A549 (cell line): ENCODE measurements around the gene RERE. TPM values are rescaled to one million over a fixed set of nuclear protein-coding genes. Genes with fewer than 3 reads are reported as not detected.

Experiments
- ATAC-seq, 2 experiments: fragments of 200-7000 bp in 1 of 2; fragments of >200 bp in 1 of 2; cut with Nextera tagmentation in 1 of 2; cut with Tn5 transposase in 1 of 2; 3 replicates each; pipeline versions ENCODE4 v1.8.0 to v1.9.1; 2018 to 2020; ENCODE audit warnings: mild to moderate bottlenecking in 1 of 2, moderate library complexity in 1 of 2
- CTCF ChIA-PET: fragments of 300-600 bp; sonication (Branson Sonifier 250); formaldehyde crosslinking; extraction: SDS; loops from one replicate; lab custom pipeline; 2021; ENCODE audit warnings: antibody characterized with exemption, inconsistent platforms; lab: Yijun Ruan, JAX
- POLR2A ChIA-PET: fragments of 350-600 bp; formaldehyde crosslinking; extraction: SDS; loops from one replicate; lab custom pipeline; 2021; ENCODE audit warnings: antibody characterized with exemption, inconsistent platforms; lab: Yijun Ruan, JAX
- DNase-seq, 2 experiments: peaks; one replicate each; pipeline versions ENCODE4 v3.0.0 to v3.0.0-alpha.2; 2011 to 2016; ENCODE audit warnings: low read depth in 1 of 2, low spot score in 1 of 2
- FAIRE-seq: peaks from 2 replicates; lab custom pipeline; 2011; peaks lifted over from hg19 to GRCh38; lab: Jason Lieb, UNC
- H3K27ac ChIP-seq, 2 experiments: fragments of >200 bp; sonication (Bioruptor Twin); formaldehyde crosslinking; 3 replicates each; pipeline ENCODE4 v1.5.1; 2016 to 2017
- H3K4me1 ChIP-seq: fragments of >200 bp; sonication (Bioruptor Twin); formaldehyde crosslinking; 3 replicates; pipeline ENCODE4 v1.6.1; 2016
- H3K4me2 ChIP-seq: fragments of >200 bp; sonication (Bioruptor Twin); formaldehyde crosslinking; 3 replicates; pipeline ENCODE4 v1.6.1; 2016
- H3K4me3 ChIP-seq: fragments of >200 bp; sonication (Bioruptor Twin); formaldehyde crosslinking; 3 replicates; pipeline ENCODE4 v1.5.1; 2016
- H3K9me3 ChIP-seq: fragments of >200 bp; sonication (Bioruptor Twin); formaldehyde crosslinking; 3 replicates; pipeline ENCODE4 v1.6.1; 2016
- CHD2 ChIP-seq: fragments of 150-350 bp; IDR thresholded peaks from 2 replicates; pipeline ENCODE4 v1.6.1; 2014; ENCODE audit warnings: low read length; ENCODE audit not compliant: partially characterized antibody
- CHD4 ChIP-seq: fragments of 200-600 bp; sonication (generic); IDR thresholded peaks from 2 replicates; pipeline ENCODE4 v1.6.1; 2016; ENCODE audit warnings: antibody characterized with exemption, mild to moderate bottlenecking, borderline replicate concordance
- EHMT2 ChIP-seq: fragments of 200-600 bp; sonication (generic); IDR thresholded peaks from 2 replicates; pipeline ENCODE4 v1.6.1; 2016; ENCODE audit warnings: antibody characterized with exemption, low read depth, mild to moderate bottlenecking, moderate library complexity
- EP300 ChIP-seq, 2 experiments: fragments of >200 bp; sonication (Bioruptor Twin); formaldehyde crosslinking; IDR thresholded peaks; 2 replicates in 1 of 2; 3 replicates in 1 of 2; pipeline ENCODE4 v1.6.1; 2016 to 2017
- FOSB ChIP-seq: fragments of 250-450 bp; sonication (Bioruptor Pico); IDR thresholded peaks from 2 replicates; pipeline ENCODE4 v1.5.0; 2020; ENCODE audit warnings: mild to moderate bottlenecking, moderate library complexity
- FOSL2 ChIP-seq, 2 experiments: fragments of 450-650 bp in 1 of 2; fragments of >200 bp in 1 of 2; sonication (Bioruptor Twin) in 1 of 2; formaldehyde crosslinking; IDR thresholded peaks; 2 replicates each; pipeline versions ENCODE4 v1.5.0 to v1.6.1; 2016 to 2020; ENCODE audit warnings: mild to moderate bottlenecking in 1 of 2, moderate library complexity in 1 of 2
- HOXA7 ChIP-seq: fragments of 250-450 bp; sonication (Bioruptor Pico); IDR thresholded peaks from 2 replicates; pipeline ENCODE4 v1.5.0; 2020; ENCODE audit warnings: mild to moderate bottlenecking, moderate library complexity
- HOXB5 ChIP-seq: fragments of 250-450 bp; sonication (Bioruptor Pico); IDR thresholded peaks from 2 replicates; pipeline ENCODE4 v1.5.0; 2020; ENCODE audit warnings: mild to moderate bottlenecking, moderate library complexity
- JUNB ChIP-seq: fragments of >200 bp; sonication (Bioruptor Twin); formaldehyde crosslinking; IDR thresholded peaks from 2 replicates; pipeline ENCODE4 v1.6.1; 2016
- KDM1A ChIP-seq: fragments of 200-600 bp; sonication (generic); IDR thresholded peaks from 2 replicates; pipeline ENCODE4 v1.6.1; 2016; ENCODE audit warnings: low read depth, mild to moderate bottlenecking
- KDM5A ChIP-seq: fragments of 200-600 bp; sonication (generic); IDR thresholded peaks from 2 replicates; pipeline ENCODE4 v1.6.1; 2016; ENCODE audit warnings: antibody characterized with exemption, mild to moderate bottlenecking
- MAFK ChIP-seq: fragments of 450-650 bp; IDR thresholded peaks from 2 replicates; pipeline ENCODE4 v1.6.1; 2014; ENCODE audit not compliant: partially characterized antibody
- MAZ ChIP-seq: fragments of 150-350 bp; IDR thresholded peaks from 2 replicates; pipeline ENCODE4 v1.6.1; 2014; ENCODE audit warnings: antibody characterized with exemption, low read depth, low read length, borderline replicate concordance
- NFE2L2 ChIP-seq: fragments of 150-350 bp; conservative IDR thresholded peaks from 2 replicates; pipeline ENCODE4 v1.6.1; 2014; ENCODE audit warnings: low read length
- NR3C1 ChIP-seq: fragments of >200 bp; sonication (Bioruptor Twin); formaldehyde crosslinking; IDR thresholded peaks from 3 replicates; pipeline ENCODE4 v1.6.1; 2017
- RARB ChIP-seq: fragments of 250-450 bp; sonication (Bioruptor Pico); IDR thresholded peaks from 2 replicates; pipeline ENCODE4 v1.8.0; 2021; ENCODE audit warnings: mild to moderate bottlenecking, moderate library complexity
- RCOR1 ChIP-seq: fragments of 150-350 bp; IDR thresholded peaks from 2 replicates; pipeline ENCODE4 v1.6.1; 2014; ENCODE audit warnings: antibody characterized with exemption, low read length, low read depth
- RFX5 ChIP-seq: fragments of 450-650 bp; IDR thresholded peaks from 2 replicates; pipeline ENCODE4 v1.7.1; 2014; ENCODE audit warnings: antibody characterized with exemption, mild to moderate bottlenecking, moderate library complexity
- SMC3 ChIP-seq: fragments of >200 bp; sonication (Bioruptor Twin); formaldehyde crosslinking; IDR thresholded peaks from 3 replicates; pipeline ENCODE4 v1.6.1; 2018; ENCODE audit warnings: inconsistent platforms
- TFCP2L1 ChIP-seq: fragments of 250-450 bp; sonication (Bioruptor Pico); IDR thresholded peaks from 2 replicates; pipeline ENCODE4 v1.5.0; 2021; ENCODE audit warnings: mild to moderate bottlenecking
- TP53 ChIP-seq: fragments of 250-450 bp; sonication (Bioruptor Pico); IDR thresholded peaks from 2 replicates; pipeline ENCODE4 v1.5.0; 2021; ENCODE audit warnings: mild to moderate bottlenecking, moderate library complexity
- ZC3H11A ChIP-seq: fragments of 450-650 bp; IDR thresholded peaks from 2 replicates; pipeline ENCODE4 v1.6.1; 2014; ENCODE audit warnings: antibody characterized with exemption, mild to moderate bottlenecking
- ZFP36 ChIP-seq: fragments of 450-650 bp; IDR thresholded peaks from 2 replicates; pipeline ENCODE4 v1.6.1; 2014; ENCODE audit warnings: borderline replicate concordance; ENCODE audit not compliant: partially characterized antibody
- ZNF302 ChIP-seq: fragments of 250-450 bp; sonication (Bioruptor Pico); IDR thresholded peaks from 2 replicates; pipeline ENCODE4 v1.9.0; 2021; ENCODE audit warnings: inconsistent platforms, mild to moderate bottlenecking, moderate library complexity
- WGBS: methylation state at CpG from one replicate; pipeline ENCODE4 v1.1.6; 2017; ENCODE audit errors: missing lambda C conversion rate; 5-methylcytosine and 5-hydroxymethylcytosine counted together
- polyA plus RNA-seq, 4 experiments: library from polyadenylated mRNA; depleted of rRNA in 3 of 4; stranded (reverse); fragments of >200 nt; fragmentation: RNase III in 1 of 4; extraction: RNeasy Plus Mini Kit Qiagen cat#74134 plus additional on column Dnase treatment in 1 of 4; gene quantifications; 2 replicates in 3 of 4; 3 replicates in 1 of 4; pipeline ENCODE4 v1.2.3, GENCODE V29; 2011 to 2017
- TF ChIP-seq, protein P1 (sequence below): fragments of >200 bp; sonication (Bioruptor Twin); formaldehyde crosslinking; IDR thresholded peaks from 2 replicates; pipeline ENCODE4 v1.6.1; 2016
- TF ChIP-seq, protein P2 (sequence below): fragments of >200 bp; sonication (Bioruptor Twin); formaldehyde crosslinking; IDR thresholded peaks from 3 replicates; pipeline ENCODE4 v1.6.1; 2016
- TF ChIP-seq, protein P3 (sequence below): IDR thresholded peaks from 2 replicates; pipeline ENCODE4 v1.6.1; 2012
- TF ChIP-seq, protein P4 (sequence below): fragments of 150-350 bp; IDR thresholded peaks from 2 replicates; pipeline ENCODE4 v1.6.1; 2014; ENCODE audit warnings: low read depth, mild to moderate bottlenecking, low read length
- TF ChIP-seq, protein P5 (sequence below): fragments of 250-450 bp; sonication (Bioruptor Pico); IDR thresholded peaks from 2 replicates; pipeline ENCODE4 v1.5.0; 2021; ENCODE audit warnings: mild to moderate bottlenecking, moderate library complexity, borderline replicate concordance

The RERE gene
- polyA plus RNA-seq, 2 of the 4 experiments (the other 2 are of a cell fraction) = 12.6 to 28.6 TPM

DNA sequence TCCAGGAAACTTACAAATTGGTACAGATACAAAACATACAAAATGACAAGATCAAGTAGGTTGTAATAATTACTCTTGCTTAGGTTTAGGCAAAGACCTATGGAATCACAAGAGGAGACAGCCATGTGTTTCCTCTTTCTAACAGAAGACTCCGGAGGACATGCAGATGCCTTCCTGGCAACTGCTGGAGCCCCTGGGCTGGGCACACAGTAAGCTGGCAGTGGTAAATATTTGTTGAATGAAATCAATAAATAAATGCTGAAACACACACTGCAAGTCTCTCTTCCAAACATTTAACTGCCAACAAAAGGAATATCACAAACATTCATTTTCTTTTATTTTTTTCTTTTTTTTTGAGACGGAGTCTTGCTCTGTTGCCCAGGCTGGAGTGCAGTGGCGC is 350.1 kb downstream of the RERE start:
- 90% methylated on average over 3 of the region's 3 CpGs for WGBS
- CTCF ChIA-PET = interaction anchor here (0.7 kb wide), 1 partner anchor 42 kb away, joined by 3 read pairs; no protein-coding TSS in a partner anchor

DNA sequence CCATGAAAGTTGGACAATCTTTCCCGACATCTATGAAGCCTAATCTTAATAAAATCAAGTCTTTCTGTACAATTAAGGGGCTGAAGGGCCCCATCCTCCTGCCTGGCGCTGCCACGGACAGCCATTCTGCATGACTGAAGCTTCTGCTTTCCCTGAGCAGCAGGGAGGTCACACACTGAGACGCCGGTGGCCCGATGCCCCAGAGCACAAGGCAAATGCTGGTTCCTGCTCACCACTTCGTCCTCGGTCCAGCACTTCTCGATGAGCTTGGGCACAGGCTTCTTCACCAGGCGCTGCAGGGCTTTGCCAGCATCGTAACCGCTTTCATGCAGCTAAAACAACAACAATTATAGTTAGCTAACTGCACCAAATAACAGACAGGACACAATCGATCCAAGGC is 351.7 kb downstream of the RERE start:
- POLR2A ChIA-PET = no interaction called here
- ATAC-seq = no peak

More for the DNA sequence above, 350.1 kb downstream of the RERE start:
- ATAC-seq = no peak
- TF ChIP-seq, protein P1, sequence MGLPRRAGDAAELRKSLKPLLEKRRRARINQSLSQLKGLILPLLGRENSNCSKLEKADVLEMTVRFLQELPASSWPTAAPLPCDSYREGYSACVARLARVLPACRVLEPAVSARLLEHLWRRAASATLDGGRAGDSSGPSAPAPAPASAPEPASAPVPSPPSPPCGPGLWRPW = no peak
- no peak for TF ChIP-seq RCOR1
- no peak for TF ChIP-seq FOSL2 (IDR thresholded peaks at IDR 0.05)
- no peak for TF ChIP-seq FOSL2 (CRISPR knock-in tag; IDR thresholded peaks at IDR 0.05)
- TF ChIP-seq RARB = no peak
- no peak for TF ChIP-seq HOXB5 (CRISPR knock-in tag)
- TF ChIP-seq, all 56 proteins: peak for 0
- no peaks in the 10 kb centered on the region for H3K9me3 ChIP-seq
- peaks cover 16% of the 10 kb centered on the region; the same call in 1 of the 3 replicates for H3K4me1 ChIP-seq
- no peak overlapping the region for H3K27ac ChIP-seq
- DNase-seq (no peak), FAIRE-seq (no peak)
- POLR2A ChIA-PET = no interaction called here
- no peak overlapping the region for H3K4me3 ChIP-seq
- no peak overlapping the region for H3K4me2 ChIP-seq

DNA sequence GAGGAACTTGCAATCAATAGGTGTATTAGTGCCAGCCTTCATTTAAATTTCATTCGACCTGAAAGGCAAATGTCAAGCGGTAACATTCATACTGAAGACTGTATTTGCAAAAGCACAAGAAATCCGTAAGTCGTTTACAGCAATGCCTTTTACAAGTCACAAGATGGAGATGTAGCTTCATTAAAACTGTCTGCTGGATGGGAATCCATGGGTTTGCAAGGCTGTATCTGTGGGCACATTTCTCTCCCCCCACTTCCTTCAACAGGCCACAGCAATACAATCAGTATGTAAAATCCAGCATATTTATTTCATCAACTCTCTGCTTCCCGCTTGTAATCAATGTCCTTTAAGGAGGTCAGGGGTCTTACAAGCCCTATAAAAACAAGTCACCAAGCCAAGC is 352.4 kb downstream of the RERE start:
- WGBS = 89% methylated on average over 5 of the region's 5 CpGs
- ATAC-seq (peak in 1 of 2 experiments; percentile 32; a peak in 1 of 6 replicates), FAIRE-seq (no peak)
- TF ChIP-seq HOXA7 (CRISPR knock-in tag) (no peak), TFCP2L1 (CRISPR knock-in tag) (no peak), HOXB5 (CRISPR knock-in tag) (no peak), FOSB (no peak), KDM1A (no peak), ZFP36 (no peak), NFE2L2 (no peak), JUNB (no peak), ZNF302 (CRISPR knock-in tag) (no peak)
- TF ChIP-seq, protein P2, sequence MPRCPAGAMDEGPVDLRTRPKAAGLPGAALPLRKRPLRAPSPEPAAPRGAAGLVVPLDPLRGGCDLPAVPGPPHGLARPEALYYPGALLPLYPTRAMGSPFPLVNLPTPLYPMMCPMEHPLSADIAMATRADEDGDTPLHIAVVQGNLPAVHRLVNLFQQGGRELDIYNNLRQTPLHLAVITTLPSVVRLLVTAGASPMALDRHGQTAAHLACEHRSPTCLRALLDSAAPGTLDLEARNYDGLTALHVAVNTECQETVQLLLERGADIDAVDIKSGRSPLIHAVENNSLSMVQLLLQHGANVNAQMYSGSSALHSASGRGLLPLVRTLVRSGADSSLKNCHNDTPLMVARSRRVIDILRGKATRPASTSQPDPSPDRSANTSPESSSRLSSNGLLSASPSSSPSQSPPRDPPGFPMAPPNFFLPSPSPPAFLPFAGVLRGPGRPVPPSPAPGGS = no peak
- TF ChIP-seq, protein P3, sequence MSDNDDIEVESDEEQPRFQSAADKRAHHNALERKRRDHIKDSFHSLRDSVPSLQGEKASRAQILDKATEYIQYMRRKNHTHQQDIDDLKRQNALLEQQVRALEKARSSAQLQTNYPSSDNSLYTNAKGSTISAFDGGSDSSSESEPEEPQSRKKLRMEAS = no peak
- TF ChIP-seq, protein P4, sequence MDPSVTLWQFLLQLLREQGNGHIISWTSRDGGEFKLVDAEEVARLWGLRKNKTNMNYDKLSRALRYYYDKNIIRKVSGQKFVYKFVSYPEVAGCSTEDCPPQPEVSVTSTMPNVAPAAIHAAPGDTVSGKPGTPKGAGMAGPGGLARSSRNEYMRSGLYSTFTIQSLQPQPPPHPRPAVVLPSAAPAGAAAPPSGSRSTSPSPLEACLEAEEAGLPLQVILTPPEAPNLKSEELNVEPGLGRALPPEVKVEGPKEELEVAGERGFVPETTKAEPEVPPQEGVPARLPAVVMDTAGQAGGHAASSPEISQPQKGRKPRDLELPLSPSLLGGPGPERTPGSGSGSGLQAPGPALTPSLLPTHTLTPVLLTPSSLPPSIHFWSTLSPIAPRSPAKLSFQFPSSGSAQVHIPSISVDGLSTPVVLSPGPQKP = no peak
- TF ChIP-seq, protein P5, sequence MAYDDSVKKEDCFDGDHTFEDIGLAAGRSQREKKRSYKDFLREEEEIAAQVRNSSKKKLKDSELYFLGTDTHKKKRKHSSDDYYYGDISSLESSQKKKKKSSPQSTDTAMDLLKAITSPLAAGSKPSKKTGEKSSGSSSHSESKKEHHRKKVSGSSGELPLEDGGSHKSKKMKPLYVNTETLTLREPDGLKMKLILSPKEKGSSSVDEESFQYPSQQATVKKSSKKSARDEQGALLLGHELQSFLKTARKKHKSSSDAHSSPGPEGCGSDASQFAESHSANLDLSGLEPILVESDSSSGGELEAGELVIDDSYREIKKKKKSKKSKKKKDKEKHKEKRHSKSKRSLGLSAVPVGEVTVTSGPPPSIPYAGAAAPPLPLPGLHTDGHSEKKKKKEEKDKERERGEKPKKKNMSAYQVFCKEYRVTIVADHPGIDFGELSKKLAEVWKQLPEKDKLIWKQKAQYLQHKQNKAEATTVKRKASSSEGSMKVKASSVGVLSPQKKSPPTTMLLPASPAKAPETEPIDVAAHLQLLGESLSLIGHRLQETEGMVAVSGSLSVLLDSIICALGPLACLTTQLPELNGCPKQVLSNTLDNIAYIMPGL (CRISPR knock-in tag) = no peak

More for the DNA sequence above, 351.7 kb downstream of the RERE start:
- 97% methylated on average over 13 of the region's 13 CpGs for WGBS
- Histone ChIP-seq H3K9me3 (no peaks in the 10 kb centered on the region), H3K4me3 (no peak overlapping the region), H3K4me2 (no peak overlapping the region), H3K4me1 (peaks cover 11% of the 10 kb centered on the region; the same call in 1 of the 3 replicates), H3K27ac (no peak overlapping the region)
- FAIRE-seq (no peak), DNase-seq (no peak)
- CTCF ChIA-PET = no interaction called here
- TF ChIP-seq CHD2 (no peak), CHD4 (no peak), EHMT2 (no peak), MAZ (no peak), ZNF302 (CRISPR knock-in tag) (no peak), KDM5A (no peak), ZC3H11A (no peak), NR3C1 (no peak), RFX5 (no peak), MAFK (no peak), EP300 (IDR thresholded peaks at IDR 0.05) (no peak), TP53 (no peak), RARB (no peak), SMC3 (no peak)
- TF ChIP-seq, protein P4 = no peak
- TF ChIP-seq, protein P1 = no peak

More for the DNA sequence above, 352.4 kb downstream of the RERE start:
- peak in 1 of 2 experiments; percentile 16 for DNase-seq
- H3K4me1 ChIP-seq = 0 out of 3 replicates have a peak, but pooled peaks cover 8% of the 10 kb centered on the region
- POLR2A ChIA-PET = no interaction called here
- no peak overlapping the region for H3K27ac ChIP-seq
- no peak overlapping the region for H3K4me3 ChIP-seq
- H3K9me3 ChIP-seq = no peaks in the 10 kb centered on the region
- H3K4me2 ChIP-seq = no peak overlapping the region
- CTCF ChIA-PET = no interaction called here
